ENCODE data around the gene DNAJB6. TPM values are rescaled to one million over a fixed set of nuclear protein-coding genes. Genes with fewer than 3 reads are reported as not detected.

Gene DNAJB6
- total RNA-seq, 2 donors from 2014 or later = 68.3 to 199 TPM

- Histone ChIP-seq H3K27ac (no peak overlapping the region), H3K36me3 (no peaks in the 10 kb centered on the region), H3K9me3 (no peaks in the 10 kb centered on the region), H3K27me3 (replicated peaks; ENCODE audit: insufficient read depth) (no peaks in the 10 kb centered on the region), H3K4me1 (replicated peaks) (no peaks in the 10 kb centered on the region), H3K4me3 (no peak overlapping the region)
- 80% methylated on average over 17 of the region's 18 CpGs for WGBS
- no peak for DNase-seq (ENCODE audit: low spot score)
- no peak for TF ChIP-seq POLR2AphosphoS5 (IDR thresholded peaks at IDR 0.05)
- TF ChIP-seq CTCF (IDR thresholded peaks at IDR 0.05) = no peak
- no peak for TF ChIP-seq POLR2A (IDR thresholded peaks at IDR 0.05)
- intact Hi-C loops (cut with DNase I) = loop anchor here (10.0 kb wide), 1 partner anchor 436 kb away; no protein-coding TSS in a partner anchor
These were observed 101.6 kb downstream of the DNAJB6 start for GRCh38 chr7:157438121-157439025.

GRCh38 chr7:157439149-157439548, 102.3 kb downstream of the DNAJB6 start:
- 95% methylated on average over 6 of the region's 6 CpGs for WGBS
- TF ChIP-seq POLR2A (IDR thresholded peaks at IDR 0.05) (no peak), CTCF (IDR thresholded peaks at IDR 0.05) (no peak)
- Histone ChIP-seq H3K9me3 (no peaks in the 10 kb centered on the region), H3K4me3 (no peak overlapping the region), H3K36me3 (no peaks in the 10 kb centered on the region), H3K4me1 (replicated peaks) (no peaks in the 10 kb centered on the region), H3K27me3 (replicated peaks; ENCODE audit: insufficient read depth) (no peaks in the 10 kb centered on the region), H3K27ac (no peak overlapping the region)
- no peak for DNase-seq (ENCODE audit: low spot score)
- intact Hi-C loops (cut with DNase I) = loop anchor here (10.0 kb wide), 1 partner anchor 436 kb away; no protein-coding TSS in a partner anchor

DNA sequence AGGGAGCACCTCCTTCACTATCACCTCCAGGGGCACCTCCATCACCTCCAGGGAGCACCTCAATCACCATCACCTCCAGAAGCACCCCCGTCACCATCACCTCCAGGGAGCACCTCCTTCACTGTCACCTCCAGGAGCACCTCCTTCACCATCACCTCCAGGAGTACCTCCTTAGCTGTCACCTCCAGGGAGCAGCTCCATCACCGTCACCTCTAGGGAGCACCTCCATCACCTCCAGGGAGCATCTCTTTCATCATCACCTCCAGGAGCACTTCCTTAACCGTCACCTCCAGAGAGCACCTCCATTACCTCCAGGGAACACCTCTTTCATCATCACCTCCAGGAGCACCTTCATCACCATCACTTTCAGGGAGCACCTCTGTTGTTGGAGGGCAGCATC, 103.0 kb downstream of the DNAJB6 start:
- H3K36me3 ChIP-seq = no peaks in the 10 kb centered on the region
- 78% methylated on average over 3 of the region's 3 CpGs for WGBS
- intact Hi-C loops (cut with DNase I) = loop anchor here (10.0 kb wide), 1 partner anchor 435 kb away; no protein-coding TSS in a partner anchor
- no peaks in the 10 kb centered on the region for H3K9me3 ChIP-seq
- no peaks in the 10 kb centered on the region for H3K27me3 ChIP-seq (replicated peaks; ENCODE audit: insufficient read depth)
- no peak overlapping the region for H3K27ac ChIP-seq
- no peak overlapping the region for H3K4me3 ChIP-seq
- H3K4me1 ChIP-seq (replicated peaks) = no peaks in the 10 kb centered on the region
- TF ChIP-seq POLR2A (IDR thresholded peaks at IDR 0.05) (no peak), CTCF (IDR thresholded peaks at IDR 0.05) (no peak), POLR2AphosphoS5 (IDR thresholded peaks at IDR 0.05) (no peak)
- no peak for DNase-seq (ENCODE audit: low spot score)

DNA sequence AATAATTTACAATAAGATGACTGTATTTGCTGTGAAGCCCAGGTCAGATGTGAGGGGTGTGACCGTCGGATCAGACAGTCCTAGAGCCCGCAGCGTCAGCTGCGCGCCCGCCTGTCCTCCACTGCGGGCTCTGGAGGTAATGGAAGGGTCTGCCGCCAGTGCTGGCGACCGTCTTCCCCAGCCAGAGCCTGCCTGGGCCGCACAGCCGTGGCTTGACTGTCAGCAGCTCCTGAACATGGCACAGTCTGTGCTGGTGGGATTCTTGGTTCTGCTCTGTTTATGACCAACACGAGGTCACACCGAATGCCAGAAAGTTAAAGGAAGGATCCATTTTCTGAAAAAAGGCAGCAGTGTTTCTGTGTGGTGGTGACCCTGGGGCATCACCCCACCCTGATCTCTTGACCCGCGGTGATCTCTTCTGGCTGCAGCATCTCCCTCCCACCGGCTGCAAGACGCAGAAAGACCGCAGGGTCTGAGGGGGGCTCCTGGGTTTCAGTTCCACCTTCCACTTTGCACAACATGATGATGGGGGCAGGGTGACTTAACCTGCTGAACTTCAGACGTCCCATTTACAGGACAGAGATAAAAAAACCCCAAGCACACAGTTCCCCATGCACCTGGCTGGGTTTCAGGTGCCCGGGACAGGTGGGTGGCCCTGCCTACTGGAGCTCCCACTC, 103.7 kb downstream of the DNAJB6 start:
- no peak for DNase-seq (ENCODE audit: low spot score)
- 89% methylated on average over 21 of the region's 22 CpGs for WGBS

DNA sequence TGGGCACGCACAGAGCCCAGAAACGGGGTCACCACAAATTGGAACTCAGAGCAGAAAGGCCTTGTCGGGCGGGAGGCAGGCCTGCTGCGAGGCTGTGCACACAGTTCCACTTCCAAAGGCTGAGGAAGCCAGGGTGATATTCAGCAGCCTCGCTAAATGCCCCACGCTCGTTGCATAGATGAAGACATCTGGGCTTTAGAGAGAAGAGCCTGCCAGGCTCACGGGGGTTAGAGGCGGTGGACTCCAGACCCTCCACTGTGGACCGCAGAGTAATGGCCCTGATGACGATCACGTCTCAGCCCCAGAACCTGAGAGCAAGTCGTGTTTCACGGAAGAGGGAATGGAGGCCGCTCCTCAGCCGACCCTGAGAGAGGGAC, 104.2 kb downstream of the DNAJB6 start:
- TF ChIP-seq CTCF (IDR thresholded peaks at IDR 0.05) (no peak), POLR2A (IDR thresholded peaks at IDR 0.05) (no peak), POLR2AphosphoS5 (IDR thresholded peaks at IDR 0.05) (no peak)
- H3K4me3 ChIP-seq = no peak overlapping the region
- H3K27ac ChIP-seq = no peak overlapping the region
- no peak for DNase-seq (ENCODE audit: low spot score)
- no peaks in the 10 kb centered on the region for H3K36me3 ChIP-seq
- H3K4me1 ChIP-seq (replicated peaks) = no peaks in the 10 kb centered on the region
- 91% methylated on average over 17 of the region's 17 CpGs for WGBS
- H3K27me3 ChIP-seq (replicated peaks; ENCODE audit: insufficient read depth) = no peaks in the 10 kb centered on the region
- no peaks in the 10 kb centered on the region for H3K9me3 ChIP-seq
- intact Hi-C loops (cut with DNase I) = no loop called here

More for the DNA sequence above, 103.7 kb downstream of the DNAJB6 start:
- Histone ChIP-seq H3K36me3 (no peaks in the 10 kb centered on the region), H3K9me3 (no peaks in the 10 kb centered on the region), H3K27me3 (replicated peaks; ENCODE audit: insufficient read depth) (no peaks in the 10 kb centered on the region), H3K4me1 (replicated peaks) (no peaks in the 10 kb centered on the region), H3K27ac (no peak overlapping the region), H3K4me3 (no peak overlapping the region)
- TF ChIP-seq POLR2AphosphoS5 (IDR thresholded peaks at IDR 0.05) = no peak
- intact Hi-C loops (cut with DNase I) = no loop called here
